Measurements from ENCODE around the gene PSMA7. TPM values are rescaled to one million over a fixed set of nuclear protein-coding genes. Genes with fewer than 3 reads are reported as not detected.
"Not testable (repeated sequence)": the region's sequence is repeated elsewhere in the genome, so short reads cannot be mapped to it uniquely, and the experiment has no call there.

Gene PSMA7
- total and polyA plus RNA-seq, 9 donors, result 105 to 214 (median 168) TPM

DNA sequence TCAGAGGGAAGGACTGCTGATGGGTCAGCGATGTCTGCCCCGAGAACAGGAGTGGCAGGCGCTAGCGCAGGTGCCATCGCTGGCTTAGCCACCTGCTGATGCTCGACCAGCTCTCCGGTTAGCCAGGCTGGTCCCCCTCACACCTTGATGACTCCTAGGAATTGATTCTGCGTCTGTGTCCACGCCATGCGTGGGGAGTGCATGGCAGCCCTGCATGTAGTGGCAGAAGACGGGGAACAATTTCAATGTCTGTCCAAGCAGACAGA, 7.0 kb upstream of the PSMA7 start:
- TF ChIP-seq, protein P1, sequence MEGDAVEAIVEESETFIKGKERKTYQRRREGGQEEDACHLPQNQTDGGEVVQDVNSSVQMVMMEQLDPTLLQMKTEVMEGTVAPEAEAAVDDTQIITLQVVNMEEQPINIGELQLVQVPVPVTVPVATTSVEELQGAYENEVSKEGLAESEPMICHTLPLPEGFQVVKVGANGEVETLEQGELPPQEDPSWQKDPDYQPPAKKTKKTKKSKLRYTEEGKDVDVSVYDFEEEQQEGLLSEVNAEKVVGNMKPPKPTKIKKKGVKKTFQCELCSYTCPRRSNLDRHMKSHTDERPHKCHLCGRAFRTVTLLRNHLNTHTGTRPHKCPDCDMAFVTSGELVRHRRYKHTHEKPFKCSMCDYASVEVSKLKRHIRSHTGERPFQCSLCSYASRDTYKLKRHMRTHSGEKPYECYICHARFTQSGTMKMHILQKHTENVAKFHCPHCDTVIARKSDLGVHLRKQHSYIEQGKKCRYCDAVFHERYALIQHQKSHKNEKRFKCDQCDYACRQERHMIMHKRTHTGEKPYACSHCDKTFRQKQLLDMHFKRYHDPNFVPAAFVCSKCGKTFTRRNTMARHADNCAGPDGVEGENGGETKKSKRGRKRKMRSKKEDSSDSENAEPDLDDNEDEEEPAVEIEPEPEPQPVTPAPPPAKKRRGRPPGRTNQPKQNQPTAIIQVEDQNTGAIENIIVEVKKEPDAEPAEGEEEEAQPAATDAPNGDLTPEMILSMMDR (IDR thresholded peaks at IDR 0.05), result no peak
- TF ChIP-seq POLR2A (IDR thresholded peaks at IDR 0.05), result no peak
- no peak for TF ChIP-seq EP300 (IDR thresholded peaks at IDR 0.05)
- 91 to 97% (median 91%) methylated on average over 11 of the region's 11 CpGs for WGBS, 3 donors

DNA sequence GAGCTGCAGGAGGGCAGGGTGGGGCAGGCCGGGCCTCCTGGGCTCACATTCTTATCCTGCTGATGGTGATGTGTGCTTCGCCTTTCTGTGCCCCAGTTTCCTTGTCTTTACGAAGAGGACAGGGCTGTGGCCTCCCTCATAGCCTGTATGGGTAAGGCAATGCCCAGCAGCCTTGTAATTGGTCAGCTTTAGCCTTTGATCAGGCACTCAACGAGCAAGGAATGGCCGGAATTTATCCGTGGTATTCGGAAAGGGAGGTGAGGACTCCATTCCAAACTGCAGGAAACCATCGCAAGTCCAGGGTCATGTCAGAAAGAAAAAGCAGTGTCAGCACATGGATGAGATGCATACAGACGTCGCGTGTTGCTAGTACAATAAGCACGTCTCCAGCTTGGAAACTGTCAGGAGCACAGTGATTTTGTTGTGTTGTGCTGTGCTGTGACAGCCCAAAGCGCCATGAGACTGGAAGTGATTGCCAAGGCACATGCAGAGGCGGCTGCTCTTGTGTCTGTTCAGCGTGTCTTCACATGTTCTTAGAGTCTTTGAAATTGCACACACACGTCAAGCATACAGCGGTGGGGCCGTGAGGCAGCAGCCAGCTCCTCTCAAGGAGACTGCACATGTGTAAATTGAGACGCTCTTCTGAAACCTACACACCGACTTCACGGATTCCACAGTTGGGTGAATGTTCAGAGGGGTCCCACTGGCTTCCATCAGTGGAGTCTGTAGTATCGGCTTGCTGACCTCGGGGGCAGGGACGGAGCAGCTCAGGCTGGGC, 6.5 kb upstream of the PSMA7 start:
- peaks cover 18% of the 10 kb centered on the region for H3K4me1 ChIP-seq (ENCODE audit: insufficient read depth)
- WGBS, 3 donors, result 34 to 51% (median 38%) methylated on average over 24 of the region's 24 CpGs
- intact Hi-C loops (cut with DNase I), result no loop called here

More for the DNA sequence above, 7.0 kb upstream of the PSMA7 start:
- H3K4me3 ChIP-seq, result no peak overlapping the region
- H3K27me3 ChIP-seq, result no peaks in the 10 kb centered on the region
- H3K9me3 ChIP-seq, result no peaks in the 10 kb centered on the region
- intact Hi-C loops (cut with DNase I), result no loop called here
- H3K4me1 ChIP-seq (ENCODE audit: insufficient read depth), result peaks cover 17% of the 10 kb centered on the region
- no peak overlapping the region for H3K27ac ChIP-seq
- H3K36me3 ChIP-seq, result no peaks in the 10 kb centered on the region
- no peak for DNase-seq

DNA sequence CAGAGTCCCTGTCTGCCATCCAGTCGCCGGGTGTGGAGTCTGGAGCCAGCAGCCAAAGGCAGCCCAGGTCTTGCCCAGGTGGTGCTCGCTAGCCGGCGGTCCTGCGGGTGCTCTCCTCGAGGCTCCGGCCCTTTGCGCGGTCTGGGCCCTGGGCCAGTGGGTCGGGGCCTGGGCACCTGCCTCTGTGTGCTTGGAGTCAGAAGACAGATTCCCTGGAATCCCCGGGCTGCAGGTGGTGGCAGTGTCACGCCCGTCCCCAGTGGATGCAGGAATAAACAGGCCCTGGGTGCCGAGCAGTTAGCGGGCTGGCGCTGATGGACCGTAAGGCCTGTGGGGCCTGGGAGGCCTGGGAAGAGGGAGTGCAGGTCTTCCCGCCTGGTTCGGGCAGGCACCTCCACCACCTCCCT, 5.7 kb upstream of the PSMA7 start:
- H3K27me3 ChIP-seq, result no peaks in the 10 kb centered on the region
- H3K9me3 ChIP-seq, result no peaks in the 10 kb centered on the region
- TF ChIP-seq, protein P1 (IDR thresholded peaks at IDR 0.05), result no peak
- no peak for TF ChIP-seq POLR2A (IDR thresholded peaks at IDR 0.05)
- no peak for TF ChIP-seq EP300 (IDR thresholded peaks at IDR 0.05)
- no peak overlapping the region for H3K4me3 ChIP-seq
- intact Hi-C loops (cut with DNase I), result no loop called here
- WGBS, 3 donors, result 85 to 89% (median 88%) methylated on average over 18 to 20 of the region's 20 CpGs
- H3K27ac ChIP-seq, result no peak overlapping the region
- peaks cover 19% of the 10 kb centered on the region for H3K4me1 ChIP-seq (ENCODE audit: insufficient read depth)
- no peak for DNase-seq
- H3K36me3 ChIP-seq, result no peaks in the 10 kb centered on the region

More for the DNA sequence above, 6.5 kb upstream of the PSMA7 start:
- H3K27ac ChIP-seq, result no peak overlapping the region
- no peaks in the 10 kb centered on the region for H3K9me3 ChIP-seq
- no peak for TF ChIP-seq POLR2A (IDR thresholded peaks at IDR 0.05)
- DNase-seq, result no peak
- H3K36me3 ChIP-seq, result no peaks in the 10 kb centered on the region
- no peaks in the 10 kb centered on the region for H3K27me3 ChIP-seq
- no peak overlapping the region for H3K4me3 ChIP-seq

DNA sequence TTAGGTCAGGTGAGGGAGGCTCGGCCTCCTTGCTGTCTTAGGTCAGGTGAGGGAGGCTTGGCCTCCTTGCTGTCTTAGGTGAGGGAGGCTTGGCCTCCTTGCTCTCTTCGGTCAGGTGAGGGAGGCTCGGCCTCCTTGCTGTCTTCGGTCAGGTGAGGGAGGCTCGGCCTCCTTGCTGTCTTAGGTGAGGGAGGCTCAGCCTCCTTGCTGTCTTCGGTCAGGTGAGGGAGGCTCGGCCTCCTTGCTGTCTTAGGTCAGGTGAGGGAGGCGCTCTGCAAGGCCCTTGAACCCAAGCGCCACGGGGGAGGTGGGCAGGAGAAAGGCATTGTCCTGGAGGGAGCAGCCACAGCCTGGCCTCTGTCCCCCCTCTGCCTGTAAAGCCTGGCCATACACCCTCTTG, 5.2 kb upstream of the PSMA7 start:
- H3K4me3 ChIP-seq; intact Hi-C loops (cut with DNase I); H3K27ac ChIP-seq; DNase-seq; H3K36me3 ChIP-seq; H3K27me3 ChIP-seq; H3K9me3 ChIP-seq: not testable (repeated sequence)
- WGBS, 3 donors, result 90 to 96% (median 94%) methylated on average over 8 to 10 of the region's 10 CpGs
- peaks cover 19% of the 10 kb centered on the region for H3K4me1 ChIP-seq (ENCODE audit: insufficient read depth)

DNA sequence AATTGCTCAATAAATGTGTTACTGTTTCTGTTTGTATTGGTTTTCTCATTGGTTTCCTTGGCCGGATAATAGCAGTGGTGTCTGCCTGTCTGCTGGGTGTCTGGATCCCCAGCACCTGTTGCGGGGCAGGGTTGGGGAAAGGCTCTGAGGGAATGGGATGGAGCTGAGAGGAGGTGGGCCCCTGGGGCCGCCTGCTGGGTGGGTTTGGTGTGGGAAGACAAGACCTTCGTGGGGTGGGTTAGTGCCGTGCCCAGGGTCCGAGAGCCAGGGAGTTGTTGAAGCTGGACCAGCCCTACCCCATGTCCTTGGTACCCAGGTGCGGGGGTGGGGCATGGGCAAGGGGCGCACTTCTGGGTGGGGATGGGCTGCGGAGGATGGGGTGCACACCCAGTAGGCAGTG, 4.3 kb upstream of the PSMA7 start:
- Histone ChIP-seq H3K27me3 (no peaks in the 10 kb centered on the region), H3K9me3 (no peaks in the 10 kb centered on the region), H3K36me3 (no peaks in the 10 kb centered on the region), H3K27ac (no peak overlapping the region), H3K4me3 (no peak overlapping the region), H3K4me1 (ENCODE audit: insufficient read depth) (peaks cover 19% of the 10 kb centered on the region)
- TF ChIP-seq, protein P1 (IDR thresholded peaks at IDR 0.05), result no peak
- TF ChIP-seq POLR2A (IDR thresholded peaks at IDR 0.05), result no peak
- WGBS, 3 donors, result 95 to 97% (median 95%) methylated on average over 9 of the region's 9 CpGs
- no peak for DNase-seq
- intact Hi-C loops (cut with DNase I), result no loop called here

Measured in ovary (tissue), 9 donors.